Heart right ventricle (tissue), 16 donors: ENCODE measurements around the gene PLA2G2E. TPM values are rescaled to one million over a fixed set of nuclear protein-coding genes. Genes with fewer than 3 reads are reported as not detected.

Source experiments
- ATAC-seq, 8 donors: fragments of 200-7000 bp; cut with Tn5 transposase; one replicate each; pipeline ENCODE4 v1.9.1; 2020; ENCODE audit warnings: mild to moderate bottlenecking in 8 of 8, moderate library complexity in 8 of 8, moderate number of reproducible peaks in 1 of 8
- DNase-seq, 2 donors: peaks; one replicate each; pipeline ENCODE4 v3.0.0-alpha.2; 2020
- H3K27ac ChIP-seq, 10 donors: fragments of 200-600 bp; sonication (generic) in 2 of 10; one replicate each; pipeline versions ENCODE4 v1.5.0 to v1.8.0; 2020 to 2022; ENCODE audit warnings: mild to moderate bottlenecking in 3 of 10
- H3K27me3 ChIP-seq, 7 donors: fragments of 200-600 bp; one replicate each; pipeline ENCODE4 v1.8.0; 2021 to 2022; ENCODE audit warnings: mild to moderate bottlenecking in 2 of 7
- H3K36me3 ChIP-seq, 9 donors: fragments of 200-600 bp; sonication (generic) in 1 of 9; one replicate each; pipeline versions ENCODE4 v1.5.0 to v1.8.0; 2020 to 2022; ENCODE audit warnings: mild to moderate bottlenecking in 2 of 9
- H3K4me1 ChIP-seq, 9 donors: fragments of 200-600 bp; sonication (generic) in 1 of 9; one replicate each; pipeline versions ENCODE4 v1.5.0 to v1.8.0; 2020 to 2022; ENCODE audit warnings: mild to moderate bottlenecking in 4 of 9
- H3K4me3 ChIP-seq, 10 donors: fragments of 200-600 bp; sonication (generic) in 2 of 10; one replicate each; pipeline versions ENCODE4 v1.5.0 to v1.8.0; 2020 to 2022; ENCODE audit warnings: mild to moderate bottlenecking in 7 of 10, moderate library complexity in 2 of 10
- H3K9me3 ChIP-seq, 11 donors: fragments of 200-600 bp in 10 of 11; sonication (generic) in 2 of 11; one replicate each; pipeline versions ENCODE4 v1.5.0 to v1.8.0; 2013 to 2022; ENCODE audit warnings: mild to moderate bottlenecking in 2 of 11, control low read depth in 1 of 11, moderate library complexity in 1 of 11
- WGBS, 2 donors: extraction: QIAGEN DNeasy Blood & Tissue Kit; methylation state at CpG; one replicate each; pipeline ENCODE4 v1.1.7; 2013; ENCODE audit warnings: inconsistent platforms in 1 of 2; 5-methylcytosine and 5-hydroxymethylcytosine counted together
- intact Hi-C, 10 donors: fragments of 100-400 bp; cut with DNase I; formaldehyde crosslinking; loops; one replicate each; pipeline versions ENCODE4 v1.11.1 to v1.14.2; 2022
- polyA plus RNA-seq, 2 donors: library from polyadenylated mRNA; stranded (reverse); fragments of 200-250 nt; gene quantifications; one replicate each; pipeline ENCODE4 v1.2.3, GENCODE V29; 2013
- total RNA-seq, 10 donors: library from RNA; stranded (reverse); fragmentation: NEBNext Ultra II Directional in 3 of 10; extraction: Animal tissue kit (Norgen Biotek cat#: 25700) in 3 of 10; gene quantifications; one replicate each; pipeline versions ENCODE4 v1.2.1 to v1.2.4, GENCODE V29; 2021 to 2023
- TF ChIP-seq, protein P1 (sequence below), 9 donors: fragments of 200-600 bp; sonication (generic) in 2 of 9; IDR thresholded peaks; one replicate each; pipeline versions ENCODE4 v1.5.0 to v1.8.0; 2021 to 2022; ENCODE audit warnings: antibody characterized with exemption in 9 of 9, mild to moderate bottlenecking in 5 of 9, moderate library complexity in 1 of 9
- donor health status: Arrhythmogenic right ventricular cardiomyopathy.
- donor health status: ischemic (EF 13 %, LVEDD 7.1; RV severe dilation, severe dysfunction).
- donor health status: healthy with polysubstance abuse.
- donor health status: DM: no; HTN: yes; CAD: no.
- donor health status: DM: no; HTN: no; CAD: no.
- donor health status: ischemic (EF 25% LVEDD 6.9; RV normal size, moderate dysfunction).
- donor health status: ischemic (EF 25% LVEDD 5.7; RV mildly dilated, moderate dysfunction).
- donor health status: healthy.
- donor health status: DM: yes; HTN: yes; CAD: no.
- donor health status: Ischemic cardiomyopathy.
- donor health status: ischemic (EF 35%, LVEDD 5.7; RV mildly dilated, moderate dysfunction).
- donor health status: nonischemic (EF 11% LVEDD 7.7; RV severe dilation, severe dysfunction).
- donor health status: DM: yes; HTN: yes; CAD: no.
- donor health status: PGD.
- donor health status: ischemic (EF 29% LVEDD 5.4; RV normal size, mild dysfunction).
- donor health status: nonischemic (EF 23%, LVEDD 6.1; RV moderate dilation, normal function).

The PLA2G2E gene
- total and polyA plus RNA-seq, 12 donors: not detected

DNA sequence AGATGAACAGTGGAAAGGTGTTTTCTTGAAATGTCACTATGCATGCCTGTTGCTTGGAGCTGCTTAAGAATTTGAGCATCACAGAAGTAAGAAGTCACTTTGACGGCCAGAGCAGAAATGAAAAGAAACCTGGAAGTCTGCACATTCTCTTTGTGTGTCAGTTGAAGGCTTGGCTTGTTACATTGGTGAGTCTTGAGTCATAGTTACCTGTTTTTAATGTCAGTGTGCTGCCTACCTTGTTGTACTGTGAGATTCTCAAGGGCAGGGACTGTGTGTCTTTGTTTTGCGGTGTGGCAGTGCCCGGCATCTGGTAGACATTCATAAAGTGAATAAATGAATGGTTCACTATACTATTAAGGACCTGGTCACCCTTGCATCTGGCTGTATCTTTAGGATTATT is 31.3 kb downstream of the PLA2G2E start:
- ATAC-seq: no peak
- WGBS, 2 donors: 93% methylated on average over 3 of the region's 3 CpGs
- intact Hi-C loops: no loop called here

DNA sequence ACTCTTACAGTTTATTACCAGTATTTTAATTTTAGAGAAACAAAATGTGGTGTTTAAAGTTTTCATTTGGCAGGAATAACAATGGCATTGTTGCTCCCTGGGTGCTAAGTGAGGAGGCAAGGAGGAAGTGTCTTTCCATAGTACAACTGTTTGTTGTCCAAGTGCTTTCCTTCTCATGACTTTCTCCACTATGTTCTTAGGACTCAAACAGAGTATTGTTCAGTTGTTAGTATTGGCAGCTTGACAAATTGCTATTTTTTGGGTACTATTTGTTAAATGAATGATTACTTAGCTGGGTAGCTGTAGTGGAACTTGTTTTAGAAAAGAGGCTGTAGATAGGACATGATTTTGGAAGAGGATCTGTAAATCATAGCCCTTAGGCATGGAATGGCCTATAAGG is 33.8 kb downstream of the PLA2G2E start:
- DNase-seq (no peak), ATAC-seq (no peak)
- peaks cover 0 to 47% (median 10%) of the 10 kb centered on the region in 9 donors for H3K36me3 ChIP-seq
- H3K27ac ChIP-seq: no peak overlapping the region
- TF ChIP-seq, protein P1, sequence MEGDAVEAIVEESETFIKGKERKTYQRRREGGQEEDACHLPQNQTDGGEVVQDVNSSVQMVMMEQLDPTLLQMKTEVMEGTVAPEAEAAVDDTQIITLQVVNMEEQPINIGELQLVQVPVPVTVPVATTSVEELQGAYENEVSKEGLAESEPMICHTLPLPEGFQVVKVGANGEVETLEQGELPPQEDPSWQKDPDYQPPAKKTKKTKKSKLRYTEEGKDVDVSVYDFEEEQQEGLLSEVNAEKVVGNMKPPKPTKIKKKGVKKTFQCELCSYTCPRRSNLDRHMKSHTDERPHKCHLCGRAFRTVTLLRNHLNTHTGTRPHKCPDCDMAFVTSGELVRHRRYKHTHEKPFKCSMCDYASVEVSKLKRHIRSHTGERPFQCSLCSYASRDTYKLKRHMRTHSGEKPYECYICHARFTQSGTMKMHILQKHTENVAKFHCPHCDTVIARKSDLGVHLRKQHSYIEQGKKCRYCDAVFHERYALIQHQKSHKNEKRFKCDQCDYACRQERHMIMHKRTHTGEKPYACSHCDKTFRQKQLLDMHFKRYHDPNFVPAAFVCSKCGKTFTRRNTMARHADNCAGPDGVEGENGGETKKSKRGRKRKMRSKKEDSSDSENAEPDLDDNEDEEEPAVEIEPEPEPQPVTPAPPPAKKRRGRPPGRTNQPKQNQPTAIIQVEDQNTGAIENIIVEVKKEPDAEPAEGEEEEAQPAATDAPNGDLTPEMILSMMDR (IDR thresholded peaks at IDR 0.05): no peak
- H3K4me3 ChIP-seq: no peak overlapping the region
- H3K4me1 ChIP-seq: peaks cover 0 to 11% (median 3%) of the 10 kb centered on the region in 9 donors
- no peaks in the 10 kb centered on the region for H3K27me3 ChIP-seq
- H3K9me3 ChIP-seq: no peaks in the 10 kb centered on the region
- intact Hi-C loops: no loop called here

More for the DNA sequence above, 31.3 kb downstream of the PLA2G2E start:
- no peaks in the 10 kb centered on the region for H3K27me3 ChIP-seq
- H3K4me1 ChIP-seq: no peaks in the 10 kb centered on the region
- peak overlapping the region in 1 of 10 donors; percentile 4 for H3K27ac ChIP-seq
- DNase-seq: no peak
- H3K9me3 ChIP-seq: no peaks in the 10 kb centered on the region
- TF ChIP-seq, protein P1 (IDR thresholded peaks at IDR 0.05): no peak
- peaks cover 0 to 72% (median 12%) of the 10 kb centered on the region in 9 donors for H3K36me3 ChIP-seq
- H3K4me3 ChIP-seq: no peak overlapping the region

DNA sequence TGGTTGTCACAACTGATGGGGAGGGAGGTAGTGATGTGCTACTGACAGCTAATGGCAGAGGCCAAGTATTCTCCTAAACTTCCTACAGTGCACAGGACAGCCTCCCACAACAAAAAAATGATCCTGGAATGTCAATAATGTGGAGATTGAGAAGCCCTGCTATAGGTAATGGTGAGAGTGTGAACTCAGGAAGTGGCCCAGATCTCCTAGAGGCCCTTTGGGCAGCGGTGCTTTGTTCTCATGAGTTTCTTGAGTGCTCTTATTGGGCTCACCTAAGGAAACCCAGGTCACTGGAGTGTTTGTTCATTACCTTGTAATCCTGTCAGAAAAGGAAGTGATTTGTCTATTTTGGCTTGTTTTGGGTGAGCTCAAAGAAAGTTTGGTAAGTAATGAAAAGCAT is 35.3 kb downstream of the PLA2G2E start:
- intact Hi-C loops: no loop called here
- Histone ChIP-seq H3K4me3 (no peak overlapping the region), H3K36me3 (peaks cover 0 to 32% (median 10%) of the 10 kb centered on the region in 9 donors), H3K27ac (no peak overlapping the region), H3K4me1 (peaks cover 2 to 25% (median 14%) of the 10 kb centered on the region in 9 donors), H3K9me3 (no peaks in the 10 kb centered on the region), H3K27me3 (no peaks in the 10 kb centered on the region)
- no peak for DNase-seq
- TF ChIP-seq, protein P1 (IDR thresholded peaks at IDR 0.05): no peak
- ATAC-seq: no peak
- 88 to 89% methylated on average over 1 of the region's 1 CpG for WGBS, 2 donors

DNA sequence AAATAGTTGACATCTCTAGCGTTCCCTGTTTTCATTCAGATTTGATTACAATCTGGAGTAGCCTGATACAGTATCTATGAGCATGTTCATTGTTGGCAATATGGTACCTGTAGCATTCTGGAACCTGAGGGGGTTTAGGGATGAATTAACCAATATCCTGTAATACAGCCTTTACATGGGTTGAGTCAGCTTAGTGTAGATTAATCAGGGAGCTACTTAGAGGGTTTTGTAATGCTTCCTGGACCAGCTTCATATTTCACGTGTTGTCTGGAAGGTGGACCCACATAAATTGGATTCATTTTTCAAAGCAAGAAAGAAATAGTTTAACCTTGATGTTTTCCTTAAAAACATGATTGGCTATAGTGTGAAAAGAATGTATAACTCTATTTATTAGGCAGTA is 37.6 kb downstream of the PLA2G2E start:
- H3K27ac ChIP-seq: no peak overlapping the region
- intact Hi-C loops: no loop called here
- peaks cover 2 to 34% (median 22%) of the 10 kb centered on the region in 9 donors for H3K4me1 ChIP-seq
- DNase-seq (no peak), ATAC-seq (no peak)
- TF ChIP-seq, protein P1 (IDR thresholded peaks at IDR 0.05): no peak
- H3K27me3 ChIP-seq: no peaks in the 10 kb centered on the region
- no peaks in the 10 kb centered on the region for H3K9me3 ChIP-seq
- H3K36me3 ChIP-seq: peaks cover 0 to 9% (median 0%) of the 10 kb centered on the region in 9 donors
- WGBS, 2 donors: 91 to 92% methylated on average over 2 of the region's 2 CpGs
- H3K4me3 ChIP-seq: no peak overlapping the region
